OCI-LY3 (cell line): ENCODE data around the gene UBE2S.
A peak's percentile ranks its signal among the peaks of the same experiment; 100 is the strongest.

ENCODE experiments used
- H2AFZ ChIP-seq: fragments of 200-600, 300-600 bp; shearing (Covaris generic); 2 replicates; pipeline ENCODE4 v1.6.0; 2014; ENCODE audit warnings: antibody characterized with exemption, low read depth, low read length
- H3K27ac ChIP-seq: fragments of 200-600, 300-600 bp; sonication (generic); 2 replicates; pipeline ENCODE4 v1.5.1; 2014; ENCODE audit warnings: mild to moderate bottlenecking, low read length, moderate library complexity, mixed read lengths
- H3K27me3 ChIP-seq: fragments of 200-600, 300-600 bp; sonication (generic); 2 replicates; pipeline ENCODE4 v1.6.1; 2014; ENCODE audit warnings: low read depth, low read length, mixed read lengths
- H3K36me3 ChIP-seq: fragments of 200-600, 300-600 bp; sonication (generic); replicated peaks from 2 replicates; pipeline ENCODE3; 2014; ENCODE audit warnings: low read depth, low read length, mixed read lengths
- H3K4me1 ChIP-seq: fragments of 300-600, 200-600 bp; sonication (generic); 2 replicates; pipeline ENCODE4 v1.6.1; 2014; ENCODE audit warnings: low read length, mixed read lengths
- H3K4me2 ChIP-seq: fragments of 200-600, 300-600 bp; sonication (generic); 2 replicates; pipeline ENCODE4 v1.6.1; 2014; ENCODE audit warnings: low read length, mixed read lengths
- H3K4me3 ChIP-seq: fragments of 300-600, 200-600 bp; sonication (generic); 2 replicates; pipeline ENCODE4 v1.5.1; 2014; ENCODE audit warnings: antibody characterized with exemption, mild to moderate bottlenecking, low read length, moderate library complexity
- H3K79me2 ChIP-seq: fragments of 300-600, 200-600 bp; shearing (Covaris generic); 2 replicates; pipeline ENCODE4 v1.6.1; 2014; ENCODE audit warnings: mild to moderate bottlenecking, low read length, mixed read lengths
- H3K9ac ChIP-seq: fragments of 300-600, 200-600 bp; shearing (Covaris generic); 2 replicates; pipeline ENCODE4 v1.6.0; 2014; ENCODE audit warnings: mild to moderate bottlenecking, low read length, moderate library complexity
- H3K9me3 ChIP-seq: fragments of 200-600, 300-600 bp; shearing (Covaris generic); 2 replicates; pipeline ENCODE4 v1.6.1; 2014; ENCODE audit warnings: low read length, mixed read lengths; ENCODE audit not compliant: insufficient read depth
- H4K20me1 ChIP-seq: fragments of 200-600, 300-600 bp; sonication (generic); 2 replicates; pipeline ENCODE4 v1.6.1; 2016; ENCODE audit warnings: low read length, mixed read lengths; ENCODE audit not compliant: insufficient read depth
- EZH2phosphoT487 ChIP-seq: fragments of 200-600 bp; shearing (Covaris generic); IDR thresholded peaks from 2 replicates; pipeline ENCODE4 v1.6.1; 2018; ENCODE audit warnings: antibody characterized with exemption, mixed run types, low read depth
- TF ChIP-seq, protein P1 (sequence below): fragments of 200-600, 300-600 bp; sonication (generic); IDR thresholded peaks from 2 replicates; pipeline ENCODE4 v1.5.1; 2014; ENCODE audit warnings: antibody characterized with exemption, low read length, low read depth

UBE2S gene

DNA sequence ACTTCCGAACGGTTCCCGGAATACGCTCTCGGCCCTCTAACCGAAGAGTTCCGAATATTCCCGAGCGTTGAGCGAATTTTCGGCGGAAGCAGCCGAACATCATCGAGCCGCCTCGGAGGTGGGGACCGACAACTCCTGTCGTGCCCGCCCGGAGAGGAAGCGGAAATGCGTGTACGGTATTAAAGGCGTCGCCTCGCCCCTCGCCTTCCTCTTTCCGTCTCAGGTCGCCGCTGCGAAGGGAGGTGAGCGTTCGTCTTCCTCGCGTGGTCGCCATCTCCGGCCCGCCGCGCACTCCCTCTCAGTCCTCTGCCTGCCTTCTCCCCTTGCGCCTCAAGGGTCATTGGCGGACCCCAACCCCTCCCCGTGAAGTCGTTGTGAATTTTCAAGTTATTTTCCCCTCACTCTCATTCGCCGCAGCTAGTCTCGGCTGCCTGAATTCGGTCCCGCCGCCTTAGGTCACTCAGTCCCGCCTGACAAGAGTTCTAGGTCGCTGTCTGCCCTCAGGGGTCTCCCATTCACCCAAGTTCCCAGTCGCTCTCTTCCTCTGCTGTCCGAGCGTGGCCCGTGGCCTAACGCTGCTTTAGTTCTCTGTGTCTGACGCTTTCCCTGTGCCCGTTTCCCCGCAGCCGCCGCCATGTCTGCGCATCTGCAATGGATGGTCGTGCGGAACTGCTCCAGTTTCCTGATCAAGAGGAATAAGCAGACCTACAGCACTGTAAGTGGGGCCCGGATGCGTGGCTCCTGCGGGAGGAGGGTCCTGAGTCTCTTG is 21.7 kb downstream of the UBE2S start, which contains the start of gene RPL28:
TSS of gene RPL28 (plus strand) at position 209 of the 769 bp plus-strand sequence. CDS start at position 635, 426 bp downstream.
- Histone ChIP-seq H3K9ac (peak within 1 kb of the TSS; percentile 94), H3K27me3 (no peaks in the 10 kb centered on the region), H3K9me3 (no peaks in the 10 kb centered on the region), H2AFZ (peak within 1 kb of the TSS; percentile 85), H3K4me2 (peak within 1 kb of the TSS; percentile 99), H3K4me3 (peak within 1 kb of the TSS; percentile 81), H3K4me1 (peaks cover 31% of the 10 kb centered on the region), H3K36me3 (peaks cover 58% of the 10 kb centered on the region), H3K79me2 (peaks cover 66% of the 10 kb centered on the region), H3K27ac (peak within 1 kb of the TSS; percentile 89), H4K20me1 (peaks cover 49% of the 10 kb centered on the region)
- TF ChIP-seq, protein P1, sequence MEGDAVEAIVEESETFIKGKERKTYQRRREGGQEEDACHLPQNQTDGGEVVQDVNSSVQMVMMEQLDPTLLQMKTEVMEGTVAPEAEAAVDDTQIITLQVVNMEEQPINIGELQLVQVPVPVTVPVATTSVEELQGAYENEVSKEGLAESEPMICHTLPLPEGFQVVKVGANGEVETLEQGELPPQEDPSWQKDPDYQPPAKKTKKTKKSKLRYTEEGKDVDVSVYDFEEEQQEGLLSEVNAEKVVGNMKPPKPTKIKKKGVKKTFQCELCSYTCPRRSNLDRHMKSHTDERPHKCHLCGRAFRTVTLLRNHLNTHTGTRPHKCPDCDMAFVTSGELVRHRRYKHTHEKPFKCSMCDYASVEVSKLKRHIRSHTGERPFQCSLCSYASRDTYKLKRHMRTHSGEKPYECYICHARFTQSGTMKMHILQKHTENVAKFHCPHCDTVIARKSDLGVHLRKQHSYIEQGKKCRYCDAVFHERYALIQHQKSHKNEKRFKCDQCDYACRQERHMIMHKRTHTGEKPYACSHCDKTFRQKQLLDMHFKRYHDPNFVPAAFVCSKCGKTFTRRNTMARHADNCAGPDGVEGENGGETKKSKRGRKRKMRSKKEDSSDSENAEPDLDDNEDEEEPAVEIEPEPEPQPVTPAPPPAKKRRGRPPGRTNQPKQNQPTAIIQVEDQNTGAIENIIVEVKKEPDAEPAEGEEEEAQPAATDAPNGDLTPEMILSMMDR: no peak
- TF ChIP-seq EZH2phosphoT487: no peak

DNA sequence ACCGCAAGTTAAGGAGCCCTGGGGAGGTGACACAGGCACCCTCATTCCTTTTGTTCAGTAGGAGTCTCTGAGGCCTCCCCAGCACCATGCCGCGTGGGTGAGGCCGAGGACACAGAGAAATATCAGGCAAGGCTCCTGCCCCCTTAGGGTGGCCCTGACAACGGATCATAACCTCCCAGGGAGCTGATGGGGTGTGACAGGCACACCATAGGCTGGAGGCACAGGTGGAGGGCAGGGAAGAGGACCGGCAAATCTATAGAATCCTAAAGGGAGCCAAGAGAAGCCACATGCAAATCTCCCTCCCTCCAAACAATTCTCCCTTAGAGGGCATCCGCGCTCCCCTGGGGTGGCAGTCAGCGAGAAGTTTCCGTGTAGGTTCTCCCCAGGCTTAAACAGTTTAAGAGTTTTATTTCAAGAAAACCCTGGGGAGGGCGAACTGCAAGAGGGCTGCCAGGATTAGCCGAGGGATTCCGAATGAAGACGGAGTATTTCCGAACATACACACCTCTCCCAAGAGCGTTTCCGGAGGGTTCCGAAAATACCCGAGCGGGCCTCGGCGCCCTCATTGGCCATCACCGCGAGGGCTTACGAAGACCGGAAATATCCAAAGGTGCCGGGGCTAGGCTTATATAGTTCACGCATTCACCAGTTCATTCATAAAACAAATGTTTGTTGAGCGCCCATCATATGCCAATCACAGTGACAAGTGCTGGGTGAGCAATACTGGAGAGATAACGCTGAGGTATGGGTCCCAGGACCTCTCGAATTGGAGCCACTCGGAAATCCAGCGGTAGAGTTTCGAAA is 22.5 kb downstream of the UBE2S start:
- Histone ChIP-seq H3K36me3 (peaks cover 53% of the 10 kb centered on the region), H3K9ac (peak overlapping the region; percentile 93), H3K79me2 (peaks cover 66% of the 10 kb centered on the region), H3K4me3 (peak overlapping the region; percentile 81), H3K27me3 (no peaks in the 10 kb centered on the region), H3K27ac (peak overlapping the region; percentile 89), H3K4me1 (peaks cover 31% of the 10 kb centered on the region), H4K20me1 (peaks cover 41% of the 10 kb centered on the region), H3K9me3 (no peaks in the 10 kb centered on the region), H3K4me2 (peak overlapping the region; percentile 99), H2AFZ (peak overlapping the region; percentile 85)
- TF ChIP-seq, protein P1: no peak
- TF ChIP-seq EZH2phosphoT487: no peak

DNA sequence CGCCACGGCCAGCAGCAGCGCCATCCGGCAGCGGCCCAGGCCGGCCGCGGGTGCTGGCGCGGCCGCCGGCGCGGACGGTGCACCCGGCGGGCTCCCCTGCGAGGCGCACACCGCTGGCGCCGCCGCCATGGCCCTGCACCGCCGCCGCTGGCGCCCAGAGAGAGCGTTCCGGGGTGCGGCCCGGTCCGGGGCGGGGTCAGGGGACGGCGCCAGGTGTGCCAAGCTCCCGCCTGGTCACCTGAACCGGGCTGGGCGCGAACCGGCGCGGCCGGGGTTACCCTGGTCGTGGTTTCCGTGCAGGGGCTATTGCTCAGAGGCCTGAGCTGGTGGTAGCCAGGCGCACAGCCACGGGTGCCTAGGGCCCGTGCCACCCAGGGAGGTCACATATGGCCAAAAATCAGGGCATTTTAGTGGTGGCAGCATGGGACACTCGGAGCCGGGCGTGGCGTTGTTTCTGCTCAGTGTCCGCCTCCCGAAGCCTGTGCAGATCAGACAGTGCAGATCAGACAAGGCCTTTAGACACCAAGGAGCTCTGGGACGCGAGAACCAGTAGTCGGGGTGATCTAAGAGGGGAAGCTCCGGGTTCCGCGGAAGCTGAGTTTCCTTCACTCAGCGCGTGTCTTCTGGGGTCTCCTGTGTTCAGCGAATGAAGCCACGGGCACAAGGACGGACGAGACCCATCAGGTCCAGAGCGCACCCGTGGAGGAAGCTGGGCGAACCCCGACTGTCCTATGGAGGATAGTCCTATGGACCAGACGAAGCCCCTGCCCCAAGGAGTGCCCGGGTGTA is 23.3 kb downstream of the UBE2S start, which contains the start of gene TMEM238:
TSS of gene TMEM238 (minus strand) at position 162 of the 789 bp plus-strand sequence. CDS start at position 129, 33 bp downstream.
- Histone ChIP-seq H3K4me3 (peak within 1 kb of the TSS; percentile 82), H4K20me1 (peaks cover 33% of the 10 kb centered on the region), H3K4me1 (peaks cover 31% of the 10 kb centered on the region), H3K4me2 (peak within 1 kb of the TSS; percentile 99), H3K79me2 (peaks cover 66% of the 10 kb centered on the region), H2AFZ (peak within 1 kb of the TSS; percentile 85), H3K36me3 (peaks cover 46% of the 10 kb centered on the region), H3K27ac (peak within 1 kb of the TSS; percentile 89), H3K9me3 (no peaks in the 10 kb centered on the region), H3K9ac (peak within 1 kb of the TSS; percentile 93), H3K27me3 (no peaks in the 10 kb centered on the region)
- TF ChIP-seq, protein P1: no peak
- no peak for TF ChIP-seq EZH2phosphoT487
